Measurements from ENCODE around the gene TRMT61A.
"Not testable (repeated sequence)": the region's sequence is repeated elsewhere in the genome, so short reads cannot be mapped to it uniquely, and the experiment has no call there.

DNA sequence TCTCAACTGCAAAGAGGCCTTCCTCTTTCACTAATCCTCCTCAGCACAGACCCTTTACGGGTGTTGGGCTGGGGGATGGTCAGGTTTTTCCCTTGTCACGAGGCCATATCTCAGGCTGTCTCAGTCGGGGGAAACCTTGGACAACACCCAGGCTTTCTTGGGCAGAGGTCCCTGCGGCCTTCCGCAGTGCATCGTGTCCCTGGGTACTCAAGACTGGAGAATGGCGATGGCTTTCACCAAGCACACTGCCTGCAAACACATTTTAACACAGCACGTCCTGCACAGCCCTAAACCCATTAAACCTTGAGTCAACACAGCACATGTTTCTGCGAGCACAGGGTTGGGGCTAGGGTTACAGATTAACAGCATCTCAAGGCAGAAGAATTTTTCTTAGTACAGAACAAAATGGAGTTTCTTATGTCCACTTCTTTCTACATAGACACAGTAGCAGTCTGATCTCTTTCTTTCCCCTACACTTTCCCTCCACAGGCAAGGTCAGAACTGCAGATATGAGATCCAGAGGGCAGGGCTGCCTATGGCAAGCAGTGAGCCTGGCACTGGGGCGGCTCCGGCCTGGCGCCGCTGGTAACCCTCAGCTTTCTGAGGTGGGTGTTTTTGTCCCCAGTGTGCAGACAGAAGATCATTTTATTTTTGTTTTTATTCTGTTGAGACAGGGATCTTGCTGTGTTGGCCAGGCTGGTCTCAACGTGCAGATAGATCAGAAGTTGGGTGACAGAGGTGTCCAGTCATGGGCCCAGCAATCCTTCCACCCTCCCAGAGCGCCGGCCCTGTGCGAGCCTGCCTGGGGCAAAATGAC lies 3.4 kb upstream of the TRMT61A start:
- TF ChIP-seq NRF1 (conservative IDR thresholded peaks at IDR 0.05; ENCODE audit: low read depth, low read length); FOXM1 (IDR thresholded peaks at IDR 0.05; ENCODE audit: low read depth, low read length); BACH1 (IDR thresholded peaks at IDR 0.05; ENCODE audit: borderline replicate concordance); CBFB (IDR thresholded peaks at IDR 0.05; ENCODE audit: low read depth); RCOR1 (conservative IDR thresholded peaks at IDR 0.05; ENCODE audit: low read depth, low read length); KDM1A (IDR thresholded peaks at IDR 0.05; ENCODE audit: borderline replicate concordance); POLR2AphosphoS5 (IDR thresholded peaks at IDR 0.05; ENCODE audit: low read length): not testable (repeated sequence)
- TF ChIP-seq, protein P1, sequence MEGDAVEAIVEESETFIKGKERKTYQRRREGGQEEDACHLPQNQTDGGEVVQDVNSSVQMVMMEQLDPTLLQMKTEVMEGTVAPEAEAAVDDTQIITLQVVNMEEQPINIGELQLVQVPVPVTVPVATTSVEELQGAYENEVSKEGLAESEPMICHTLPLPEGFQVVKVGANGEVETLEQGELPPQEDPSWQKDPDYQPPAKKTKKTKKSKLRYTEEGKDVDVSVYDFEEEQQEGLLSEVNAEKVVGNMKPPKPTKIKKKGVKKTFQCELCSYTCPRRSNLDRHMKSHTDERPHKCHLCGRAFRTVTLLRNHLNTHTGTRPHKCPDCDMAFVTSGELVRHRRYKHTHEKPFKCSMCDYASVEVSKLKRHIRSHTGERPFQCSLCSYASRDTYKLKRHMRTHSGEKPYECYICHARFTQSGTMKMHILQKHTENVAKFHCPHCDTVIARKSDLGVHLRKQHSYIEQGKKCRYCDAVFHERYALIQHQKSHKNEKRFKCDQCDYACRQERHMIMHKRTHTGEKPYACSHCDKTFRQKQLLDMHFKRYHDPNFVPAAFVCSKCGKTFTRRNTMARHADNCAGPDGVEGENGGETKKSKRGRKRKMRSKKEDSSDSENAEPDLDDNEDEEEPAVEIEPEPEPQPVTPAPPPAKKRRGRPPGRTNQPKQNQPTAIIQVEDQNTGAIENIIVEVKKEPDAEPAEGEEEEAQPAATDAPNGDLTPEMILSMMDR (IDR thresholded peaks at IDR 0.05 in 2 of 3, conservative IDR thresholded peaks at IDR 0.05 in 1 of 3; ENCODE audit: control insufficient read depth in 2 of 3, extremely low read depth in 1 of 3, insufficient read depth in 1 of 3, low read depth in 3 of 3, low read length in 3 of 3): not testable (repeated sequence)
- TF ChIP-seq, protein P2, sequence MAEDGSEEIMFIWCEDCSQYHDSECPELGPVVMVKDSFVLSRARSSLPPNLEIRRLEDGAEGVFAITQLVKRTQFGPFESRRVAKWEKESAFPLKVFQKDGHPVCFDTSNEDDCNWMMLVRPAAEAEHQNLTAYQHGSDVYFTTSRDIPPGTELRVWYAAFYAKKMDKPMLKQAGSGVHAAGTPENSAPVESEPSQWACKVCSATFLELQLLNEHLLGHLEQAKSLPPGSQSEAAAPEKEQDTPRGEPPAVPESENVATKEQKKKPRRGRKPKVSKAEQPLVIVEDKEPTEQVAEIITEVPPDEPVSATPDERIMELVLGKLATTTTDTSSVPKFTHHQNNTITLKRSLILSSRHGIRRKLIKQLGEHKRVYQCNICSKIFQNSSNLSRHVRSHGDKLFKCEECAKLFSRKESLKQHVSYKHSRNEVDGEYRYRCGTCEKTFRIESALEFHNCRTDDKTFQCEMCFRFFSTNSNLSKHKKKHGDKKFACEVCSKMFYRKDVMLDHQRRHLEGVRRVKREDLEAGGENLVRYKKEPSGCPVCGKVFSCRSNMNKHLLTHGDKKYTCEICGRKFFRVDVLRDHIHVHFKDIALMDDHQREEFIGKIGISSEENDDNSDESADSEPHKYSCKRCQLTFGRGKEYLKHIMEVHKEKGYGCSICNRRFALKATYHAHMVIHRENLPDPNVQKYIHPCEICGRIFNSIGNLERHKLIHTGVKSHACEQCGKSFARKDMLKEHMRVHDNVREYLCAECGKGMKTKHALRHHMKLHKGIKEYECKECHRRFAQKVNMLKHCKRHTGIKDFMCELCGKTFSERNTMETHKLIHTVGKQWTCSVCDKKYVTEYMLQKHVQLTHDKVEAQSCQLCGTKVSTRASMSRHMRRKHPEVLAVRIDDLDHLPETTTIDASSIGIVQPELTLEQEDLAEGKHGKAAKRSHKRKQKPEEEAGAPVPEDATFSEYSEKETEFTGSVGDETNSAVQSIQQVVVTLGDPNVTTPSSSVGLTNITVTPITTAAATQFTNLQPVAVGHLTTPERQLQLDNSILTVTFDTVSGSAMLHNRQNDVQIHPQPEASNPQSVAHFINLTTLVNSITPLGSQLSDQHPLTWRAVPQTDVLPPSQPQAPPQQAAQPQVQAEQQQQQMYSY (CRISPR knock-in tag; IDR thresholded peaks at IDR 0.05): not testable (repeated sequence)
